Measurements from ENCODE around the gene TTC33.

- no peak for TF ChIP-seq POLR2AphosphoS5 (IDR thresholded peaks at IDR 0.05)
- TF ChIP-seq CTCF (IDR thresholded peaks at IDR 0.05) = no peak
Measured at GRCh38 chr5:40489421-40489820, 266.3 kb downstream of the TTC33 start.
